Fibroblast of skin of scalp (primary cell): ENCODE measurements around the gene SNX30.

Experiments
- DNase-seq: peaks from one replicate; pipeline ENCODE4 v3.0.0-alpha.2; 2013

SNX30 gene

GRCh38 chr9:112823257-112823656 is 72.7 kb downstream of the SNX30 start:
- no peak for DNase-seq

- no peak for DNase-seq
Measured at GRCh38 chr9:112831281-112831851, 80.8 kb downstream of the SNX30 start.

GRCh38 chr9:112831969-112832368 is 81.4 kb downstream of the SNX30 start:
- no peak for DNase-seq

- no peak for DNase-seq
Measured at GRCh38 chr9:112833081-112833480, 82.5 kb downstream of the SNX30 start.

- DNase-seq = no peak
Measured at GRCh38 chr9:112836394-112836793, 85.8 kb downstream of the SNX30 start.

- no peak for DNase-seq
Measured at GRCh38 chr9:112838342-112838741, 87.8 kb downstream of the SNX30 start.

- no peak for DNase-seq
Measured at GRCh38 chr9:112839331-112839730, 88.8 kb downstream of the SNX30 start.

- DNase-seq = no peak
Measured at GRCh38 chr9:112841261-112841660, 90.7 kb downstream of the SNX30 start.

- no peak for DNase-seq
Measured at GRCh38 chr9:112842555-112842954, 92.0 kb downstream of the SNX30 start.

- DNase-seq = peak; percentile 69
Measured at GRCh38 chr9:112844771-112845542, 94.4 kb downstream of the SNX30 start.

GRCh38 chr9:112846528-112847488 is 96.2 kb downstream of the SNX30 start:
- peak; percentile 59 for DNase-seq

- peak; percentile 8 for DNase-seq
Measured at GRCh38 chr9:112848316-112849151, 98.0 kb downstream of the SNX30 start.

GRCh38 chr9:112849363-112849922 is 98.9 kb downstream of the SNX30 start:
- no peak for DNase-seq

GRCh38 chr9:112850840-112851239 is 100.3 kb downstream of the SNX30 start:
- DNase-seq = no peak

GRCh38 chr9:112852741-112853504 is 102.4 kb downstream of the SNX30 start:
- no peak for DNase-seq

- DNase-seq = no peak
Measured at GRCh38 chr9:112853882-112854585, 103.5 kb downstream of the SNX30 start.

GRCh38 chr9:112854657-112855056 is 104.1 kb downstream of the SNX30 start:
- DNase-seq = no peak

- DNase-seq = no peak
Measured at GRCh38 chr9:112856200-112856599, 105.6 kb downstream of the SNX30 start.

- DNase-seq = no peak
Measured at GRCh38 chr9:112856843-112857242, 106.3 kb downstream of the SNX30 start.

GRCh38 chr9:112858005-112858404 is 107.4 kb downstream of the SNX30 start:
- no peak for DNase-seq
